GM23338 (cell line): ENCODE data around the gene ACSBG1. TPM values are rescaled to one million over a fixed set of nuclear protein-coding genes. Genes with fewer than 3 reads are reported as not detected.

Experiments
- ATAC-seq: fragments of 200-7000 bp; cut with Tn5 transposase; 3 replicates; pipeline ENCODE4 v1.9.1; 2020
- DNase-seq: peaks from one replicate; pipeline ENCODE4 v3.0.0-alpha.2; 2015; ENCODE audit warnings: low spot score
- H2AFZ ChIP-seq: fragments of 200-600 bp; sonication (generic); 2 replicates; pipeline ENCODE4 v1.8.0; 2016; ENCODE audit warnings: antibody characterized with exemption, mild to moderate bottlenecking, moderate library complexity
- H3F3A ChIP-seq: fragments of 200-600 bp; sonication (generic); replicated peaks from 2 replicates; pipeline ENCODE4 v1.8.0; 2017; ENCODE audit warnings: antibody characterized with exemption, mixed run types, low read depth
- H3K27ac ChIP-seq: fragments of 200-600 bp; sonication (generic); 2 replicates; pipeline ENCODE4 v1.6.1; 2016; ENCODE audit warnings: low read depth
- H3K27me3 ChIP-seq: fragments of 200-600 bp; sonication (generic); 2 replicates; pipeline ENCODE4 v1.8.0; 2016; ENCODE audit warnings: mild to moderate bottlenecking, mixed run types, moderate library complexity; ENCODE audit not compliant: insufficient read depth
- H3K36me3 ChIP-seq: fragments of 200-600 bp; sonication (generic); 2 replicates; pipeline ENCODE4 v1.8.0; 2016; ENCODE audit warnings: mild to moderate bottlenecking; ENCODE audit not compliant: insufficient read depth
- H3K4me1 ChIP-seq: fragments of 200-600 bp; sonication (generic); 2 replicates; pipeline ENCODE4 v1.8.0; 2016; ENCODE audit warnings: mild to moderate bottlenecking, moderate library complexity; ENCODE audit not compliant: insufficient read depth
- H3K4me2 ChIP-seq: fragments of 200-600 bp; sonication (generic); 2 replicates; pipeline ENCODE4 v1.7.1; 2017; ENCODE audit warnings: mixed run types
- H3K4me3 ChIP-seq: fragments of 200-600 bp; sonication (generic); 2 replicates; pipeline ENCODE4 v1.6.1; 2016; ENCODE audit warnings: mixed run types
- H3K79me2 ChIP-seq: fragments of 200-600 bp; sonication (generic); replicated peaks from 2 replicates; pipeline ENCODE4 v1.8.0; 2017; ENCODE audit warnings: mild to moderate bottlenecking; ENCODE audit not compliant: insufficient read depth
- H3K9me2 ChIP-seq: fragments of 200-600 bp; sonication (generic); 2 replicates; pipeline ENCODE4 v1.8.0; 2017; ENCODE audit not compliant: insufficient read depth
- H4K20me1 ChIP-seq: fragments of 200-600 bp; sonication (generic); replicated peaks from 2 replicates; pipeline ENCODE4 v1.8.0; 2017; ENCODE audit warnings: mild to moderate bottlenecking; ENCODE audit not compliant: insufficient read depth
- H3K27ac Mint-ChIP-seq: 2 replicates; pipeline ENCODE4 v1.8.0; 2020; ENCODE audit warnings: inconsistent platforms, mild to moderate bottlenecking, moderate library complexity, mixed read lengths
- H3K27me3 Mint-ChIP-seq: 3 replicates; pipeline ENCODE4 v1.8.0; 2022; ENCODE audit warnings: low read depth, mild to moderate bottlenecking, moderate library complexity, mixed read lengths, inconsistent platforms; ENCODE audit not compliant: insufficient read depth, poor library complexity
- H3K36me3 Mint-ChIP-seq: 3 replicates; pipeline ENCODE4 v1.8.0; 2021; ENCODE audit warnings: low read depth, mild to moderate bottlenecking, inconsistent platforms, moderate library complexity, mixed read lengths
- H3K4me1 Mint-ChIP-seq: 3 replicates; pipeline ENCODE4 v1.8.0; 2020; ENCODE audit warnings: mild to moderate bottlenecking, inconsistent platforms, mixed read lengths
- H3K4me3 Mint-ChIP-seq: 3 replicates; pipeline ENCODE4 v1.8.0; 2021; ENCODE audit warnings: moderate library complexity, mild to moderate bottlenecking, inconsistent platforms, mixed read lengths
- H3K9me3 Mint-ChIP-seq: 3 replicates; pipeline ENCODE4 v1.8.0; 2020; ENCODE audit warnings: moderate library complexity, mild to moderate bottlenecking, inconsistent platforms, mixed read lengths
- CTCF ChIP-seq, 2 experiments: fragments of 200-600 bp in 1 of 2; sonication (generic) in 1 of 2; conservative IDR thresholded peaks; 2 replicates each; pipeline versions ENCODE4 v1.5.1 to v1.6.1; 2016 to 2017; ENCODE audit warnings: antibody characterized with exemption in 2 of 2, low read depth in 2 of 2, mild to moderate bottlenecking in 2 of 2, moderate library complexity in 1 of 2
- ETS1 ChIP-seq: IDR thresholded peaks from 2 replicates; pipeline ENCODE4 v1.6.1; 2016; ENCODE audit warnings: antibody characterized with exemption
- EZH2phosphoT487 ChIP-seq: fragments of 200-600 bp; sonication (generic); IDR thresholded peaks from one replicate; pipeline ENCODE4 v1.8.1; 2018; ENCODE audit warnings: antibody characterized with exemption; ENCODE audit not compliant: unreplicated experiment
- JUNB ChIP-seq: IDR thresholded peaks from one replicate; pipeline ENCODE4 v1.6.1; 2016; ENCODE audit warnings: antibody characterized with exemption; ENCODE audit not compliant: unreplicated experiment
- NANOG ChIP-seq: IDR thresholded peaks from 2 replicates; pipeline ENCODE4 v1.6.1; 2016; ENCODE audit warnings: antibody characterized with exemption, borderline replicate concordance
- POLR2AphosphoS5 ChIP-seq: IDR thresholded peaks from 2 replicates; pipeline ENCODE4 v1.6.1; 2016; ENCODE audit warnings: antibody characterized with exemption, low read depth
- REST ChIP-seq: IDR thresholded peaks from one replicate; pipeline ENCODE4 v1.6.1; 2018; ENCODE audit warnings: antibody characterized with exemption; ENCODE audit not compliant: unreplicated experiment
- STAT1 ChIP-seq: IDR thresholded peaks from one replicate; pipeline ENCODE4 v1.6.1; 2016; ENCODE audit warnings: antibody characterized with exemption; ENCODE audit not compliant: unreplicated experiment
- ZNF331 ChIP-seq: fragments of 250-450 bp; sonication (Bioruptor Pico); IDR thresholded peaks from 2 replicates; pipeline ENCODE4 v1.5.0; 2020; ENCODE audit warnings: low read depth, mild to moderate bottlenecking, moderate library complexity
- ZNF462 ChIP-seq: fragments of 250-450 bp; sonication (Bioruptor Pico); IDR thresholded peaks from 2 replicates; pipeline ENCODE4 v1.5.0; 2020; ENCODE audit warnings: mild to moderate bottlenecking, moderate library complexity
- polyA plus RNA-seq: library from polyadenylated mRNA; unstranded; fragments of >200 nt; fragmentation: Nextera tagmentation; extraction: Ambion mirVana; gene quantifications from 2 replicates; pipeline ENCODE4 v1.2.1, GENCODE V29; 2016
- total RNA-seq: library from RNA; depleted of rRNA; stranded (reverse); fragments of >200 nt; shearing (Covaris generic); gene quantifications from 2 replicates; pipeline ENCODE4 v1.2.3, GENCODE V29; 2014

The ACSBG1 gene
- total and polyA plus RNA-seq, 2 experiments from 2014 or later: 1.9 to 10.0 TPM

GRCh38 chr15:78182821-78183220 lies 51.5 kb downstream of the ACSBG1 start (continued):
- TF ChIP-seq ZNF462 (CRISPR knock-in tag): no peak
- no peak for TF ChIP-seq JUNB
- TF ChIP-seq ZNF331: no peak
- no peak for TF ChIP-seq EZH2phosphoT487
- no peak for TF ChIP-seq STAT1
- TF ChIP-seq NANOG: no peak

- no peaks in the 10 kb centered on the region for H3K27me3 ChIP-seq
- H3K9me3 Mint-ChIP-seq: no peaks in the 10 kb centered on the region
- no peaks in the 10 kb centered on the region for H3K27me3 Mint-ChIP-seq
- H3K36me3 ChIP-seq: no peaks in the 10 kb centered on the region
- H3K36me3 Mint-ChIP-seq: no peaks in the 10 kb centered on the region
- no peak overlapping the region for H3K27ac Mint-ChIP-seq
- peaks cover 4% of the 10 kb centered on the region; the same call in 2 of the 3 replicates for H3K4me1 Mint-ChIP-seq
- no peak for DNase-seq
- no peak overlapping the region for H3K4me3 ChIP-seq
- no peak overlapping the region for H3K4me2 ChIP-seq
- no peaks in the 10 kb centered on the region for H3F3A ChIP-seq
- H4K20me1 ChIP-seq: no peaks in the 10 kb centered on the region; the same call in 1 of the 2 replicates
- H3K27ac ChIP-seq: no peak overlapping the region
- H2AFZ ChIP-seq: no peak overlapping the region
- no peaks in the 10 kb centered on the region for H3K9me2 ChIP-seq
- no peak overlapping the region for H3K4me3 Mint-ChIP-seq
- no peaks in the 10 kb centered on the region for H3K79me2 ChIP-seq
- no peaks in the 10 kb centered on the region for H3K4me1 ChIP-seq
- ATAC-seq: no peak
- TF ChIP-seq STAT1 (no peak), REST (no peak), POLR2AphosphoS5 (no peak), JUNB (no peak), CTCF (conservative IDR thresholded peaks at IDR 0.05; ENCODE audit: low read depth in 2 of 2) (no peak), ETS1 (no peak), ZNF331 (no peak)
Observed at GRCh38 chr15:78182336-78182700, 52.0 kb downstream of the ACSBG1 start.
